Amniotic stem cell (primary cell): ENCODE measurements around the gene TTC7B.

Experiments used
- DNase-seq: peaks from one replicate; lab custom pipeline; 2025; lab: John Stamatoyannopoulos, UW

The TTC7B gene

GRCh38 chr14:90599748-90600507 is 216.3 kb downstream of the TTC7B start:
- no peak for DNase-seq

GRCh38 chr14:90599339-90599738 is 216.9 kb downstream of the TTC7B start:
- DNase-seq = no peak

GRCh38 chr14:90597961-90598360 is 218.3 kb downstream of the TTC7B start:
- DNase-seq = no peak

DNA sequence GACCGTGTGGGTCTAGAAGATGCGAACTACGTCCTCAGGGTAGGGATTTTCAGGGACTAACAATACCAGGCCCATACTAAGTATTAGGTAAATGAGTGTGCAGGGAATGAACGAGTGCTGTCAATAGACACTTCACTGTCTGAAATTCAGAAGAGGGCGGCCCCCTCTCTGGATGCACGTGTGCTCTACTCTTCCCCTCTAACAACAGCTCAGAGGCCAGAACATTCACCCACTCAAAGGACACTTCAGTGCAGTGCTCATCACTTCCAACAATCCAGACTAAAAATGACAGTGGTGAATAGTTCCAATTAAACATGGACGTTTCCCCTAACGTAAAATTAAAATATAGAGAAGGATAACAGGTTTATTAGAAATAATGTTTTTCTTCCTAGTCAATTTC is 219.5 kb downstream of the TTC7B start:
- DNase-seq = no peak

DNA sequence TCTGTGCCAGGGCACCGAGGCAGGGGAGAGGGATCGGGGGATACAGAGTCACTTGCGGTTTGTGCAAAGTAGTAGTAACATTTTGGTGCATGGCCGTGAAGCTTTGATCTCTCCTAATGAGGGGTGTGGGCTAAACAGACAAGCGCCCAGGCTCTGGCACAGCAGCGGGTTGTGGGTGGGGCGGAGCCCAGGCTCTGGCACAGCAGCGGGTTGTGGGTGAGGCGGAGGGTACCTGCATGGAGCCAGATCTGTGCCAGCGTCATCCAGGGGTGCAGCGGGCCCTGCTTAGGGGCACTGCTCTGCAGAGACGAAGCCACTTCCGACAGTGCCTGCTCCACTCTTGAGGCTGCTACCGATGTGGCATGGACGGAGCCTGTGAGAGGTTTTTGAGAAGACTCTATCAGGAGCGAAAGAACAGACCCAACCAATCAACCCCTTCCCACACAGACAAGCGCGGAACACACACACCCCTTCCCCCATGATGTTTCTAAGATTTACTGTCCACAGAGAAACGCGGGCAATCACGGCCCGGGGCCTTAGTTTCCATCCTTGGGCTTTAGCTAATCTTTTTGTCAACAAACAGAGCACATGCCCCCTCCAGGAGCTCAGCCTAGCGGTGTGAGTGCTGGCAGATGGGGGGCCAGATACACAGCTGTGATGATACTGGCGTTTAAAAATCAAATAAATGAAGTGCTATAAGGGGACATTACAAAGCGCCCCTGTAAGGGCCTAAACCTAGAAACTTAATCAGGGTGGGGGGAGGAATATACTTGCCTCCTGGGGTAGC is 222.8 kb downstream of the TTC7B start:
- no peak for DNase-seq

- DNase-seq = no peak
Measured at GRCh38 chr14:90592655-90593054, 223.6 kb downstream of the TTC7B start.

GRCh38 chr14:90587918-90588317 is 228.3 kb downstream of the TTC7B start:
- DNase-seq = no peak

DNA sequence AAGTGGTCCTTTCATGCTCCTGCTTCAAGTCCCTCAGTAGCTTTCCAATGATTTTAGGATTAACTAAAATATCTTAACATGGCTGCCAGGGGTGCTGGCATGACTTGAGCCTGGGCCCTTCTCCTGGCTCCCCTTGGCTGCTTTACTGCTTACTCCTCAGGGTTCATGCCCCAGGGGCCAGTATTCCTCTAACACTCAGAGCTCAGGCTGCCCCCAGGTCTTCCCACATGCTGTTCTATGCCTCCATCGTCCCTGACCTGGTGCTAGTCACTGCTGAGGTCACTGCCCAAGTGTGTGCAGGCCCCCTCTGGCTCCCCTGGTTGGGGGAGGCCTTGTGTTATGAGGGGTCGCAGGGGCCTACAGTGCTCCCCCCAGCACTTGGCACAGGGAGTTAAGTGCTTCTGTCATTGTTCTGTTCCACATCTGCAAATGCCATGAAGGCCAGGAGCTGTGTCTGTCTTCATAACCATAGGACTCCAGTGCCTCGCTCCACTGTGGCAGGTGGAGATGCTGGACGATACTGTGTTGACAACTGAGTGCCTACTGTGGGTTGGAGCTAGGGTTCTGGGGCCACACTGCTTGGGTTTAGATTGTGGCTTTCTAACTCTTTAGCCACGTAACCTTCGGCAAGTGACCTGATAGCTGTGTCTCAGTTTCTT is 228.8 kb downstream of the TTC7B start:
- no peak for DNase-seq

DNA sequence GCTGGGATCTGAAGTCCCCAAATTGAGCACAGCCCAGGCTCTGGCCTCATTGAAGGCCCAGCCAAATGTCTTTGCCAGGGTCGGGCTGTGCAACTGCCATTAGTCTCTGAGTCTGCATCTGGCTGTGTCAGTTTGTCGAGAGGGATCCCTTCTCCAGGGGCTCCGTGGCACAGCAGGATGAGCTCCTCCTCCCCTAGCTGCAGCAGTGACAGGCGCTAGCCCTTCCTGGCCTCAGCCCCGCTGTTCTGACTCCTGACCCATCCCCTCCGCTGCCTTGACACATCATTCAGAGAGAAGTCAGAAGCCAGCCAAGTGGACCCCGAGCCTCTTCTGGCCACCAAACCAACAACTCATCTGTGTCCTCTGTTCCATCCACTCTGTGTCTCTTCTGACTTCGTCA is 231.1 kb downstream of the TTC7B start:
- no peak for DNase-seq

- no peak for DNase-seq
Measured at GRCh38 chr14:90583916-90584605, 232.2 kb downstream of the TTC7B start.

GRCh38 chr14:90583427-90583826 is 232.8 kb downstream of the TTC7B start:
- DNase-seq = no peak

- no peak for DNase-seq
Measured at GRCh38 chr14:90582166-90582565, 234.1 kb downstream of the TTC7B start.

DNA sequence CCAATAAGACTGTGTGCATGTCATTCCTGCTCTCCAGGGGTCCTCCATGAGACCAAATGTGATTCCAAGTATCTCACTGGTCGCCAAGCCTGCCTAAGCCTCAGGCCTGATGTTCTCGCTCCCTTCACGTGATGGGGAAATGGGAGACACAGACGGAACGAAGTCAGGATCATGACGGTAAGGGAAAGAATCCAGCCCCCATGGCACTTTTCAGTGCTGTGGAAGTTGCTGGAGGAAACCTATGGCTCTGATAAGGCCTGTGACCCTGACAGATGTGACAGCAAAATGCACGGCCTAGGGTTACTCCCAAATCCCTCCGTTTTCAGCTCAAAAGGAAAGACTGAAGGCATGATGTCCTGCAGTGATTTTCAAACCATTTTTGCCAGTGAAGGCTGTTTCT is 234.5 kb downstream of the TTC7B start:
- no peak for DNase-seq

- no peak for DNase-seq
Measured at GRCh38 chr14:90580377-90581335, 235.6 kb downstream of the TTC7B start.

DNA sequence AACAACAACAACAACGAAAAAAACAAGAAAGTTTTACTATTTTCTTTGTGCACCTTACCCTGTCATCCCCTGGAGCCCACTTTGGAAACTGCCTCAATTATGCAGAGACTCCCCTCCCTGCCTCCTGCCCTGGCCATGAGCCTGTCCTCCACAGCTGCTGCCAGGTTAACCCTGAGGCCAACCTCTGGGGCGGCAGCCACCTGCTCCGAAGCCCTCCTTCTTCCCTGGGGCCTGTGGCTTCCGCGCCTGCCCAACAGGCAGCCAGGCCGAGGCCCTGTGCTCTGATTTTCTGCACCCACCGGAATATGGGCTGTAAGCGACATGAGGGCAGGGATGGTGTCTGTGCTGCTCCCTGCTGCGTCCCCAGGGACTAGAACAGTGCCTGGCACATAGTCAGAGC is 236.4 kb downstream of the TTC7B start:
- no peak for DNase-seq

GRCh38 chr14:90579088-90579487 is 237.1 kb downstream of the TTC7B start:
- no peak for DNase-seq

DNA sequence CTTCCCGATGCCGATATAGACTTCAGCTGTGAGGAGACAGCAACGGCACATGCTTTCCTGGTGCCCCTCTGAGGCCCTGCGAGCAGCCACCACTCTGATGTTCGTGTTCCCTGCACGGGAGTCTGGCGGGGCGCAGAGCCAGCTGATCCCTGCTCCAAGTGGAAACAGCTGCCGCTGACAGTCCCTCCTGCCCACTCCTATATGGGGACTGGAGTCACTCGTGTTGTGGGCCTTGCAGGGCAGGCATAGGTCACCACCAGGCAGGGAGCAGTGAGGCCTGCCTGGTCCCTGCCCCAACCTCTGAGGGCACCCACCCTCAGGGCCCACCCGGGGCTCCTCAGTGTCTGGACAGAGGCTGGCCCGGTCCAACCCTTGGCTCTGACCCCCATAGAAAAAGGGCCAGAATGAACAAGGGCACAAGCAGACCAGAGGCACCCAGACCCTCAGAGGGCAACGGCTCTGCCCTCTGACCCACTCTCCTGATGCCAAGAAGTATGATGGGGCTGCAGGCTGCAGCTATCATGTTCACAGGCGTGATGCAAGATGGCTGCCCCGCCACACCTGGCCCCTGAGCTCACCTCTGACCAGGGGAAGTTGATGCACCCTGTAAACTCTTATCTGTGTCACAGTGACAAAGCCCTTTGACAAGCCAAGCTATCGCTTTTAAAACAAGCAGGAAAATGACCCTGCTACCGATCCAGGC is 237.8 kb downstream of the TTC7B start:
- no peak for DNase-seq

- DNase-seq = no peak
Measured at GRCh38 chr14:90577661-90578282, 238.5 kb downstream of the TTC7B start.

- DNase-seq = no peak
Measured at GRCh38 chr14:90576981-90577660, 239.1 kb downstream of the TTC7B start.

DNA sequence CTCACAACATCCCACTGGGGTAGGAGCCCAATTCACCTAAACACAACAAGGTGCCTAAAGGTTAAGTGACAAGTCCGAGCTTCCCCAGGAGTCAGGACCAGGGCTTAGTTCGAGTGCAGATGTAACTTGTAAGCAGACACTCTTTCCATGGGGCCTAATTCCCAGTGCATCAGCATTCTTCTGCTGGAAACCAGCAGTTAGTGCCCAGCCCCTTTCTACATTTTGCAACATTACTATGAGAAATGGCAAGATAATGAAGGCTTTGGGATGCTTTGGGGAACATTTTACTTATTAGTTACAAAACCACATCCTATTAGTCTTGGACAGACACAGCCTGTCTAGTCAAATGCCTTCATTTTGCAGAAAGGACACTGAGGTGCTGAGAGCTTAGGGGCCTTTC is 239.6 kb downstream of the TTC7B start:
- DNase-seq = no peak
